Measurements from ENCODE around the gene HTR2A. TPM values are rescaled to one million over a fixed set of nuclear protein-coding genes. Genes with fewer than 3 reads are reported as not detected.
A peak's percentile ranks its signal among the peaks of the same experiment; 100 is the strongest.

Gene HTR2A
- total RNA-seq, 1 experiment from 2014 or later: not detected

- POLR2A ChIA-PET: no interaction called here
- H3K4me3 Mint-ChIP-seq: no peak overlapping the region
- peak; percentile 59 for ATAC-seq
These were observed 38.7 kb downstream of the HTR2A start for GRCh38 chr13:46858163-46858562.

DNA sequence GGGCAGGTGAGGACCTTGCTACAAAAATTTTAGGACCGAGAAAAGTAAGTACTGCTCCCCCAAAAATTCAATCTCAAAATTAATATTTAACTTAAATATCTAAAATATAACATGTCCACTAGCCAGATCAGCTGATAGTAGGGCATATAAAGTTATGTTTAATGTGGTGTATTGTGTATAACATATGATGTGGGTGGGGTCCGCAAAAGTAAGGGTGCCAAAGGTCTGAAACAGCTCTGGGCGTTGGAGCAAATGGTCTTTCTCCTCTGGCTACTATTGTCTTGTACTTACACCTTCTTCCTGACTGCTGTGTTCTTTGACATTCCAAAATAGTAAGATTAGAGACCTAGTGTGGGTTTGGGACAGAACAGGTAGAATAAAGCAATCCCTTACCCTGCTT, 41.2 kb downstream of the HTR2A start:
- Mint-ChIP-seq H3K9me3 (no peaks in the 10 kb centered on the region), H3K27ac (no peak overlapping the region), H3K27me3 (ENCODE audit: low read depth) (no peaks in the 10 kb centered on the region), H3K4me1 (peaks cover 7% of the 10 kb centered on the region), H3K36me3 (no peaks in the 10 kb centered on the region), H3K4me3 (no peak overlapping the region)
- POLR2A ChIA-PET: no interaction called here
- CTCF ChIA-PET: no interaction called here
- DNase-seq (ENCODE audit: low spot score) (no peak), ATAC-seq (no peak)
- no peak for TF ChIP-seq ZNF121 (CRISPR knock-in tag; IDR thresholded peaks at IDR 0.05)
- no peak for TF ChIP-seq FOXJ3 (CRISPR knock-in tag; IDR thresholded peaks at IDR 0.05; ENCODE audit: borderline replicate concordance)
- TF ChIP-seq NR1H2 (CRISPR knock-in tag; IDR thresholded peaks at IDR 0.05): no peak
- no peak for TF ChIP-seq MXD4 (CRISPR knock-in tag; IDR thresholded peaks at IDR 0.05; ENCODE audit: borderline replicate concordance)
- TF ChIP-seq, protein P1, sequence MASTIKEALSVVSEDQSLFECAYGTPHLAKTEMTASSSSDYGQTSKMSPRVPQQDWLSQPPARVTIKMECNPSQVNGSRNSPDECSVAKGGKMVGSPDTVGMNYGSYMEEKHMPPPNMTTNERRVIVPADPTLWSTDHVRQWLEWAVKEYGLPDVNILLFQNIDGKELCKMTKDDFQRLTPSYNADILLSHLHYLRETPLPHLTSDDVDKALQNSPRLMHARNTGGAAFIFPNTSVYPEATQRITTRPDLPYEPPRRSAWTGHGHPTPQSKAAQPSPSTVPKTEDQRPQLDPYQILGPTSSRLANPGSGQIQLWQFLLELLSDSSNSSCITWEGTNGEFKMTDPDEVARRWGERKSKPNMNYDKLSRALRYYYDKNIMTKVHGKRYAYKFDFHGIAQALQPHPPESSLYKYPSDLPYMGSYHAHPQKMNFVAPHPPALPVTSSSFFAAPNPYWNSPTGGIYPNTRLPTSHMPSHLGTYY (CRISPR knock-in tag; IDR thresholded peaks at IDR 0.05): no peak

More at GRCh38 chr13:46858163-46858562, 38.7 kb downstream of the HTR2A start:
- DNase-seq (ENCODE audit: low spot score): no peak
- CTCF ChIA-PET: no interaction called here
- Mint-ChIP-seq H3K4me1 (peaks cover 7% of the 10 kb centered on the region), H3K27ac (no peak overlapping the region), H3K27me3 (ENCODE audit: low read depth) (no peaks in the 10 kb centered on the region), H3K36me3 (no peaks in the 10 kb centered on the region), H3K9me3 (no peaks in the 10 kb centered on the region)
- TF ChIP-seq GTF2I (CRISPR knock-in tag; conservative IDR thresholded peaks at IDR 0.05): no peak
- TF ChIP-seq SOX15 (CRISPR knock-in tag; IDR thresholded peaks at IDR 0.05): no peak
- no peak for TF ChIP-seq TEAD4 (CRISPR knock-in tag; IDR thresholded peaks at IDR 0.05)
- no peak for TF ChIP-seq E2F1 (CRISPR knock-in tag; IDR thresholded peaks at IDR 0.05)
- no peak for TF ChIP-seq SP1 (CRISPR knock-in tag; conservative IDR thresholded peaks at IDR 0.05)
- TF ChIP-seq, protein P2, sequence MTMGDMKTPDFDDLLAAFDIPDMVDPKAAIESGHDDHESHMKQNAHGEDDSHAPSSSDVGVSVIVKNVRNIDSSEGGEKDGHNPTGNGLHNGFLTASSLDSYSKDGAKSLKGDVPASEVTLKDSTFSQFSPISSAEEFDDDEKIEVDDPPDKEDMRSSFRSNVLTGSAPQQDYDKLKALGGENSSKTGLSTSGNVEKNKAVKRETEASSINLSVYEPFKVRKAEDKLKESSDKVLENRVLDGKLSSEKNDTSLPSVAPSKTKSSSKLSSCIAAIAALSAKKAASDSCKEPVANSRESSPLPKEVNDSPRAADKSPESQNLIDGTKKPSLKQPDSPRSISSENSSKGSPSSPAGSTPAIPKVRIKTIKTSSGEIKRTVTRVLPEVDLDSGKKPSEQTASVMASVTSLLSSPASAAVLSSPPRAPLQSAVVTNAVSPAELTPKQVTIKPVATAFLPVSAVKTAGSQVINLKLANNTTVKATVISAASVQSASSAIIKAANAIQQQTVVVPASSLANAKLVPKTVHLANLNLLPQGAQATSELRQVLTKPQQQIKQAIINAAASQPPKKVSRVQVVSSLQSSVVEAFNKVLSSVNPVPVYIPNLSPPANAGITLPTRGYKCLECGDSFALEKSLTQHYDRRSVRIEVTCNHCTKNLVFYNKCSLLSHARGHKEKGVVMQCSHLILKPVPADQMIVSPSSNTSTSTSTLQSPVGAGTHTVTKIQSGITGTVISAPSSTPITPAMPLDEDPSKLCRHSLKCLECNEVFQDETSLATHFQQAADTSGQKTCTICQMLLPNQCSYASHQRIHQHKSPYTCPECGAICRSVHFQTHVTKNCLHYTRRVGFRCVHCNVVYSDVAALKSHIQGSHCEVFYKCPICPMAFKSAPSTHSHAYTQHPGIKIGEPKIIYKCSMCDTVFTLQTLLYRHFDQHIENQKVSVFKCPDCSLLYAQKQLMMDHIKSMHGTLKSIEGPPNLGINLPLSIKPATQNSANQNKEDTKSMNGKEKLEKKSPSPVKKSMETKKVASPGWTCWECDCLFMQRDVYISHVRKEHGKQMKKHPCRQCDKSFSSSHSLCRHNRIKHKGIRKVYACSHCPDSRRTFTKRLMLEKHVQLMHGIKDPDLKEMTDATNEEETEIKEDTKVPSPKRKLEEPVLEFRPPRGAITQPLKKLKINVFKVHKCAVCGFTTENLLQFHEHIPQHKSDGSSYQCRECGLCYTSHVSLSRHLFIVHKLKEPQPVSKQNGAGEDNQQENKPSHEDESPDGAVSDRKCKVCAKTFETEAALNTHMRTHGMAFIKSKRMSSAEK (CRISPR knock-in tag; IDR thresholded peaks at IDR 0.05; ENCODE audit: borderline replicate concordance): no peak
- no peak for TF ChIP-seq ZNF219 (CRISPR knock-in tag; IDR thresholded peaks at IDR 0.05; ENCODE audit: borderline replicate concordance)
- TF ChIP-seq, protein P3, sequence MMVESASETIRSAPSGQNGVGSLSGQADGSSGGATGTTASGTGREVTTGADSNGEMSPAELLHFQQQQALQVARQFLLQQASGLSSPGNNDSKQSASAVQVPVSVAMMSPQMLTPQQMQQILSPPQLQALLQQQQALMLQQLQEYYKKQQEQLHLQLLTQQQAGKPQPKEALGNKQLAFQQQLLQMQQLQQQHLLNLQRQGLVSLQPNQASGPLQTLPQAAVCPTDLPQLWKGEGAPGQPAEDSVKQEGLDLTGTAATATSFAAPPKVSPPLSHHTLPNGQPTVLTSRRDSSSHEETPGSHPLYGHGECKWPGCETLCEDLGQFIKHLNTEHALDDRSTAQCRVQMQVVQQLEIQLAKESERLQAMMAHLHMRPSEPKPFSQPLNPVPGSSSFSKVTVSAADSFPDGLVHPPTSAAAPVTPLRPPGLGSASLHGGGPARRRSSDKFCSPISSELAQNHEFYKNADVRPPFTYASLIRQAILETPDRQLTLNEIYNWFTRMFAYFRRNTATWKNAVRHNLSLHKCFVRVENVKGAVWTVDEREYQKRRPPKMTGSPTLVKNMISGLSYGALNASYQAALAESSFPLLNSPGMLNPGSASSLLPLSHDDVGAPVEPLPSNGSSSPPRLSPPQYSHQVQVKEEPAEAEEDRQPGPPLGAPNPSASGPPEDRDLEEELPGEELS (CRISPR knock-in tag; IDR thresholded peaks at IDR 0.05): no peak
- no peak for TF ChIP-seq FOXP1 (CRISPR knock-in tag; IDR thresholded peaks at IDR 0.05; ENCODE audit: borderline replicate concordance)
- no peak for TF ChIP-seq STAT6 (CRISPR knock-in tag; conservative IDR thresholded peaks at IDR 0.05; ENCODE audit: low read depth)

All from WTC11 (cell line).